Adrenal gland (tissue), 12 donors: ENCODE data around the gene TH. TPM values are rescaled to one million over a fixed set of nuclear protein-coding genes. Genes with fewer than 3 reads are reported as not detected.
A peak's percentile ranks its signal among the peaks of the same experiment; 100 is the strongest.

Source experiments
- DNase-seq, 7 donors: peaks; one replicate each; pipeline ENCODE4 v3.0.0-alpha.2; 2019 to 2020
- H3K27ac ChIP-seq, 5 donors: fragments of 200-600 bp; sonication (generic) in 4 of 5; 1 replicate in 3 of 5; 2 replicates in 2 of 5; pipeline versions ENCODE4 v1.5.1 to v1.8.0; 2016 to 2020; ENCODE audit warnings: mild to moderate bottlenecking in 1 of 5
- H3K27me3 ChIP-seq: fragments of 200-600 bp; 2 replicates; pipeline ENCODE4 v1.8.0; 2021
- H3K36me3 ChIP-seq, 2 donors: fragments of 200-600 bp; replicated peaks in 1 of 2; 1 replicate in 1 of 2; 2 replicates in 1 of 2; pipeline versions ENCODE4 v1.5.1 to v1.8.0; 2018 to 2022
- H3K4me1 ChIP-seq, 2 donors: fragments of 200-600 bp; replicated peaks in 1 of 2; 1 replicate in 1 of 2; 2 replicates in 1 of 2; pipeline versions ENCODE4 v1.5.1 to v1.8.0; 2018 to 2021
- H3K4me3 ChIP-seq, 4 donors: fragments of 200-600 bp; sonication (generic) in 3 of 4; one replicate each; pipeline ENCODE4 v1.5.1; 2016 to 2018
- H3K9me3 ChIP-seq, 3 donors: fragments of 200-600 bp; sonication (generic) in 1 of 3; replicated peaks in 1 of 3; 1 replicate in 2 of 3; 2 replicates in 1 of 3; pipeline versions ENCODE4 v1.5.1 to v1.8.0; 2016 to 2021
- POLR2A ChIP-seq, 2 donors: fragments of 450-650 bp; IDR thresholded peaks; one replicate each; pipeline ENCODE4 v1.6.1; 2017; ENCODE audit warnings: antibody characterized with exemption in 2 of 2, mild to moderate bottlenecking in 2 of 2, moderate library complexity in 1 of 2
- WGBS, 4 donors: extraction: QIAGEN DNeasy Blood & Tissue Kit in 2 of 4; methylation state at CpG; one replicate each; pipeline versions ENCODE4 v1.1.5 to v1.1.7; 2013 to 2017; 5-methylcytosine and 5-hydroxymethylcytosine counted together
- intact Hi-C, 2 donors: fragments of 100-400 bp; cut with DNase I; formaldehyde crosslinking; loops; one replicate each; pipeline versions ENCODE4 v1.14.1 to v1.15.0; 2022 to 2023
- polyA plus RNA-seq, 3 donors: library from polyadenylated mRNA; stranded (reverse); fragments of 200-250 nt in 2 of 3; fragments of 350-450 nt in 1 of 3; fragmentation: Illumina TruSeq in 1 of 3; extraction: RNeasy Lipid Tissue Mini Kit (QIAGEN cat#74804) in 1 of 3; gene quantifications; one replicate each; pipeline ENCODE4 v1.2.3, GENCODE V29; 2013 to 2014
- total RNA-seq, 9 donors: library from RNA; depleted of rRNA in 4 of 9; stranded (reverse); fragments of >200 nt in 4 of 9; fragments of 120-200 nt in 1 of 9; fragmentation: NEBNext Ultra II Directional in 1 of 9; extraction: Animal tissue kit (Norgen Biotek cat#: 25700) in 1 of 9; gene quantifications; one replicate each; pipeline versions ENCODE4 v1.1.0 to v1.2.4, GENCODE V29; 2013 to 2023
- TF ChIP-seq, protein P1 (sequence below), 6 experiments: fragments of 450-650 bp in 4 of 6; fragments of 200-600 bp in 2 of 6; sonication (generic) in 1 of 6; IDR thresholded peaks; 1 replicate in 5 of 6; 2 replicates in 1 of 6; pipeline versions ENCODE4 v1.5.1 to v1.8.0; 2016 to 2021; ENCODE audit warnings: antibody characterized with exemption in 6 of 6, mild to moderate bottlenecking in 2 of 6, moderate library complexity in 1 of 6
- donor health status: healthy with polysubstance abuse.
- donor health status: Bipolar disorder and iron deficiency.
- donor health status: DM: yes; HTN: yes; CAD: no.
- donor health status: DM: no; HTN: no; CAD: no.
- donor health status: DM: no; HTN: no; CAD: no.
- donor health status: DM: yes; HTN: yes; CAD: no.

The TH gene
- total and polyA plus RNA-seq, 12 donors, result 0.54 to 1,253 (median 55.2) TPM; not detected in 1

DNA sequence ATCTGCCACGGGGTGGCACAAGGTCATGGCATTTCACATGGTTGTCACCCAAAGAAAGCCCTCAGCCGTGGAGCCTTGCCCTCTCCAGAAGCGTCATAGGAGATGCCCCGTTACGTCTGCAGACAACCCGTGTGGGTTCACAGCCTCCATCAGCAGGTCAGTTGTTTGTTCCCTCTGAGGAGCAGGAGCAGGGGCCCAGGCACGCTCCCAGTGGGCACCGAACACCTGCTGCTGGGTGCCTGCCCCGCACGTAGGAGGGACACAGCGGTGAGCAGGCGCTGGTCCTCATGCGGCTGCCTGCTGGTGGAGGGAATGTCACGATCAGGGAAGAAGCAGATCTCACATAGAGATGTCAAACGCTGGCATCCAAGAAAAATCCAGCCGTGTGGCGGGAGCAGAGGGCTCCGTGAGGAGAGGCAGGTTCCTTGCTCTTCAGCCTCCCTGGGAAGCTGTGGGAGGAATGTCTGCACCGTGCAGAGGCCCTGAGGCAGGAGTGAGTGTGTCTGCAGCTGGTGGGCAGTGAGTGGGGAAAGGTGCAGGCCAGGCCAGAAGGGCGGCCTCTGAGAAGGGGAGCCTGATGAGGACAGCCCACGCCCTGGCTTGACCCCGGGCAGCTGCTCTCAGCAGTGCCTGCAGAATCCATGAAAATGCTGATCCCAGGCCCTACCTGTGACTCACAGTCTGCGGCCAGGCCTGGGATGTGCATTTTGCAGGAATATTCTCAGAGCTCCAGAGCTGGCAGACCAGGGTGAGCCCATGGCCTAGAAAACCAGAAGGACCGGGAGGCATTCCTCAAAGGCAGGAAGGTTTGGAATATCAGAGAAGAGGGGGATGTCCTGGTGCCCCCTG lies 36.4 kb upstream of the TH start:
- TF ChIP-seq, protein P1, sequence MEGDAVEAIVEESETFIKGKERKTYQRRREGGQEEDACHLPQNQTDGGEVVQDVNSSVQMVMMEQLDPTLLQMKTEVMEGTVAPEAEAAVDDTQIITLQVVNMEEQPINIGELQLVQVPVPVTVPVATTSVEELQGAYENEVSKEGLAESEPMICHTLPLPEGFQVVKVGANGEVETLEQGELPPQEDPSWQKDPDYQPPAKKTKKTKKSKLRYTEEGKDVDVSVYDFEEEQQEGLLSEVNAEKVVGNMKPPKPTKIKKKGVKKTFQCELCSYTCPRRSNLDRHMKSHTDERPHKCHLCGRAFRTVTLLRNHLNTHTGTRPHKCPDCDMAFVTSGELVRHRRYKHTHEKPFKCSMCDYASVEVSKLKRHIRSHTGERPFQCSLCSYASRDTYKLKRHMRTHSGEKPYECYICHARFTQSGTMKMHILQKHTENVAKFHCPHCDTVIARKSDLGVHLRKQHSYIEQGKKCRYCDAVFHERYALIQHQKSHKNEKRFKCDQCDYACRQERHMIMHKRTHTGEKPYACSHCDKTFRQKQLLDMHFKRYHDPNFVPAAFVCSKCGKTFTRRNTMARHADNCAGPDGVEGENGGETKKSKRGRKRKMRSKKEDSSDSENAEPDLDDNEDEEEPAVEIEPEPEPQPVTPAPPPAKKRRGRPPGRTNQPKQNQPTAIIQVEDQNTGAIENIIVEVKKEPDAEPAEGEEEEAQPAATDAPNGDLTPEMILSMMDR (IDR thresholded peaks at IDR 0.05), result no peak
- TF ChIP-seq POLR2A (IDR thresholded peaks at IDR 0.05), result no peak
- peak in 2 of 7 donors; percentile 8 to 21 for DNase-seq
- WGBS, 4 donors, result 73 to 79% (median 76%) methylated on average over 23 to 24 of the region's 24 CpGs
- no peaks in the 10 kb centered on the region for H3K36me3 ChIP-seq
- intact Hi-C loops, result loop anchor here in 1 of 2 donors (10.0 kb wide), 1 partner anchor 317 kb away; no protein-coding TSS in a partner anchor
- H3K9me3 ChIP-seq, result no peaks in the 10 kb centered on the region
- H3K27ac ChIP-seq, result no peak overlapping the region
- H3K4me1 ChIP-seq, result no peaks in the 10 kb centered on the region
- no peak overlapping the region for H3K4me3 ChIP-seq
- H3K27me3 ChIP-seq, result peaks cover 3% of the 10 kb centered on the region

DNA sequence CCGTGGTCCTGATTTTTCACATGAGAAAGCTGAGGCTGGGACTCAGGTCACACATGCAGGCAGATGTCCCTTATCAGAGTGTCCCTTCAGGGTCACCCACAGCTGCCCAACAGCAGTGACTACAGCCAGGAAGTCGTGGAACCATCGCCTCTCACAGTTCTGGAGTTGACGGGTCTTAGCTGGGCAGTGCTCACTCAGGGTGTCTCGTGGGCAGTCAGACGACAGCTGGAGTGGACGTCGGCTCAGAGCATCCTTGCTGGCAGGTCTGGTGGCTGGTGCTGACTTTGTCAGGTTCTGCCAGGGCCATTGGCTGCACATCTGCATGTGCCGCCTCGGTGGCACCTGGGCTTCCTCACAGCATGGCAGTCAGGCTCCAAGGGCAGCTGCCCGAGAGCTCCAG lies 35.6 kb upstream of the TH start:
- no peak overlapping the region for H3K27ac ChIP-seq
- no peaks in the 10 kb centered on the region for H3K36me3 ChIP-seq
- peak in 2 of 7 donors; percentile 2 to 10 for DNase-seq
- TF ChIP-seq POLR2A (IDR thresholded peaks at IDR 0.05), result no peak
- TF ChIP-seq, protein P1 (IDR thresholded peaks at IDR 0.05), result no peak
- H3K9me3 ChIP-seq, result no peaks in the 10 kb centered on the region
- intact Hi-C loops, result loop anchor here in 1 of 2 donors (10.0 kb wide), 1 partner anchor 318 kb away; no protein-coding TSS in a partner anchor
- peaks cover 3% of the 10 kb centered on the region for H3K27me3 ChIP-seq
- 87 to 95% (median 90%) methylated on average over 3 to 11 of the region's 11 CpGs for WGBS, 4 donors
- no peak overlapping the region for H3K4me3 ChIP-seq
- H3K4me1 ChIP-seq, result no peaks in the 10 kb centered on the region

DNA sequence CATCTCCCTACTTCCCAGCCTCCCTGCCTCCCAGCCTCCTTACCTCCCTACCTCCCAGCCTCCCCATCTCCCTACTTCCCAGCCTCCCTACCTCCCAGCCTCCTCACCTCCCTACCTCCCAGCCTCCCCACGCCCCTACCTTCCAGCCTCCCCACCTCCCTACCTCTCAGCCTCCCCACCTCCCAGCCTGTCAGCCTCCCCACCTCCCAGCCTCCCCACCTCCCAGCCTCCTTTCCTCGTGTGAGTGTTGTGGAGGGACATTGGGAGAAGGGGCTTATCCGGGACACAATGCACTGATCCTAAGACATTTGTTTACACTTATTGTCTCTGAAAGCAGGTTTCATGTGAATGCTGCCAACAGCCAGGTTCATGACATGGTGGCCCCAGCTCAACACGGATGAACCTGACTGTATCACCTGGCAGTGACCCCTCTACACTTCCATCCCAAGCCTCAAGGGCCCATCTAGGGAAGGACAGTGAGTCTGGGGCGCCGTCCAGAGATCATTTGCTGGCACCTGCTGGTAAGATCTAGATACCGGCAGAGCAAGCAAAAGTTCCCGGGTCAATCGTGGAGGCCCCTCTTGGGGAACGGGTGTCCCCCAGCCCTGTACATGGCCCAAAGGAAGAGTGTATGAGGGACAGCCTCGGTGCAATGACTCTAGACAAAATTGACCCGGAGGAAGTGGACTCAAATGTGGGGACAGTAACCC lies 34.5 kb upstream of the TH start:
- H3K36me3 ChIP-seq, result no peaks in the 10 kb centered on the region
- no peaks in the 10 kb centered on the region for H3K9me3 ChIP-seq
- intact Hi-C loops, result loop anchor here in 1 of 2 donors (10.0 kb wide), 1 partner anchor 319 kb away; no protein-coding TSS in a partner anchor
- no peaks in the 10 kb centered on the region for H3K4me1 ChIP-seq
- no peak for TF ChIP-seq POLR2A (IDR thresholded peaks at IDR 0.05)
- TF ChIP-seq, protein P1 (IDR thresholded peaks at IDR 0.05), result no peak
- H3K4me3 ChIP-seq, result no peak overlapping the region
- 79 to 84% (median 80%) methylated on average over 11 to 12 of the region's 12 CpGs for WGBS, 4 donors
- peak in 2 of 7 donors; percentile 4 to 35 for DNase-seq
- H3K27me3 ChIP-seq, result peaks cover 3% of the 10 kb centered on the region
- no peak overlapping the region for H3K27ac ChIP-seq

DNA sequence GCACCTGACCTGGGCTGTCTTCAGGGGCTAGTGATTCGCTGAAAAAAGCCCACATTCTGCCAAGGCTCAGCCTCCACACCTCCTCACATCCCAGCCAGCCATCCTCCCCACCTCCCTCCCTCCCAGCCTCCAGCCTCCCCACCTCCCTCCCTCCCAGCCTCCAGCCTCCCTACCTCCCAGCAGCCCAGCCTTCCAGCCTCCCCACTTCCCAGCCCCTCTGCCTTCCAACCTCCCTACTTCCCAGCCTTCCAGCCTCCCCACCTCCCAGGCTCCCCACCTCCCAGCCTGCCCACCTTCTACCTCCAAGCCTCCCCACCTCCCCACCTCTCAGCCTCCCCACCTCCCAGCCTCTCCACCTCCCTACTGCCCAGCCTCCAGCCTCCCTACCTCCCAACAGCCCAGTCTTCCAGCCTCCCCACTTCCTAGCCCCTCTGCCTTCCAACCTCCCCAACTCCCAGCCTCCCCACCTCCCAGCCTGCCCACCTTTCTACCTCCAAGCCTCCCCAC lies 33.7 kb upstream of the TH start:
- peak in 1 of 7 donors; percentile 7 for DNase-seq
- H3K4me1 ChIP-seq, result no peaks in the 10 kb centered on the region
- H3K27ac ChIP-seq, result no peak overlapping the region
- 69 to 87% (median 77%) methylated on average over 1 of the region's 1 CpG for WGBS, 4 donors
- no peak overlapping the region for H3K4me3 ChIP-seq
- H3K27me3 ChIP-seq, result peaks cover 3% of the 10 kb centered on the region
- H3K36me3 ChIP-seq, result no peaks in the 10 kb centered on the region
- no peaks in the 10 kb centered on the region for H3K9me3 ChIP-seq
- no peak for TF ChIP-seq POLR2A (IDR thresholded peaks at IDR 0.05)
- TF ChIP-seq, protein P1 (IDR thresholded peaks at IDR 0.05), result no peak
- intact Hi-C loops, result loop anchor here in 1 of 2 donors (10.0 kb wide), 1 partner anchor 320 kb away; no protein-coding TSS in a partner anchor
